ENCODE data around the gene UPF3A.
A peak's percentile ranks its signal among the peaks of the same experiment; 100 is the strongest.
"Not testable (repeated sequence)": the region's sequence is repeated elsewhere in the genome, so short reads cannot be mapped to it uniquely, and the experiment has no call there.

The UPF3A gene

GRCh38 chr13:114309086-114309485, 27.7 kb downstream of the UPF3A start:
- no peak for DNase-seq (ENCODE audit: low read depth)

- DNase-seq (ENCODE audit: low read depth): no peak
Observed at GRCh38 chr13:114309806-114310410, 28.5 kb downstream of the UPF3A start.

GRCh38 chr13:114310956-114311355, 29.6 kb downstream of the UPF3A start:
- no peak for DNase-seq (ENCODE audit: low read depth)

- DNase-seq (ENCODE audit: low read depth): no peak
Observed at GRCh38 chr13:114311387-114311786, 30.0 kb downstream of the UPF3A start.

GRCh38 chr13:114311908-114312307, 30.5 kb downstream of the UPF3A start:
- no peak for DNase-seq (ENCODE audit: low read depth)

GRCh38 chr13:114313061-114313860, 31.9 kb downstream of the UPF3A start:
- peak; percentile 45 for DNase-seq (ENCODE audit: low read depth)

- DNase-seq (ENCODE audit: low read depth): peak; percentile 97
Observed at GRCh38 chr13:114314074-114314912, 32.9 kb downstream of the UPF3A start, which contains the start of gene CHAMP1. TSS of gene CHAMP1 (plus strand) at chr13:114314503. CDS start at chr13:114323843, 9,340 bp downstream.

- no peak for DNase-seq (ENCODE audit: low read depth)
Observed at GRCh38 chr13:114315074-114315785, 33.8 kb downstream of the UPF3A start.

- no peak for DNase-seq (ENCODE audit: low read depth)
Observed at GRCh38 chr13:114318624-114319023, 37.2 kb downstream of the UPF3A start.

GRCh38 chr13:114319441-114319913, 38.1 kb downstream of the UPF3A start:
- DNase-seq (ENCODE audit: low read depth): no peak

- DNase-seq (ENCODE audit: low read depth): no peak
Observed at GRCh38 chr13:114320065-114320464, 38.7 kb downstream of the UPF3A start.

GRCh38 chr13:114321256-114321655, 39.9 kb downstream of the UPF3A start:
- DNase-seq (ENCODE audit: low read depth): no peak

- DNase-seq (ENCODE audit: low read depth): no peak
Observed at GRCh38 chr13:114323349-114323748, 41.9 kb downstream of the UPF3A start.

- DNase-seq (ENCODE audit: low read depth): peak; percentile 4
Observed at GRCh38 chr13:114324334-114324733, 42.9 kb downstream of the UPF3A start.

- no peak for DNase-seq (ENCODE audit: low read depth)
Observed at GRCh38 chr13:114325729-114326128, 44.3 kb downstream of the UPF3A start.

- no peak for DNase-seq (ENCODE audit: low read depth)
Observed at GRCh38 chr13:114328034-114328433, 46.6 kb downstream of the UPF3A start.

GRCh38 chr13:114328595-114328994, 47.2 kb downstream of the UPF3A start:
- no peak for DNase-seq (ENCODE audit: low read depth)

GRCh38 chr13:114330086-114330485, 48.7 kb downstream of the UPF3A start:
- no peak for DNase-seq (ENCODE audit: low read depth)

- DNase-seq (ENCODE audit: low read depth): not testable (repeated sequence)
Observed at GRCh38 chr13:114333881-114334280, 52.5 kb downstream of the UPF3A start.

GRCh38 chr13:114334305-114335053, 53.1 kb downstream of the UPF3A start:
- no peak for DNase-seq (ENCODE audit: low read depth)

GRCh38 chr13:114336457-114336856, 55.1 kb downstream of the UPF3A start:
- not testable (repeated sequence) for DNase-seq (ENCODE audit: low read depth)
